Superior temporal gyrus (tissue), 1 donor: ENCODE data around the gene SMARCC1.
"Not testable (repeated sequence)": the region's sequence is repeated elsewhere in the genome, so short reads cannot be mapped to it uniquely, and the experiment has no call there.

Experiments
- DNase-seq: peaks from one replicate; pipeline ENCODE4 v3.0.0-alpha.2; 2016; ENCODE audit errors: extremely low spot score

The SMARCC1 gene

DNA sequence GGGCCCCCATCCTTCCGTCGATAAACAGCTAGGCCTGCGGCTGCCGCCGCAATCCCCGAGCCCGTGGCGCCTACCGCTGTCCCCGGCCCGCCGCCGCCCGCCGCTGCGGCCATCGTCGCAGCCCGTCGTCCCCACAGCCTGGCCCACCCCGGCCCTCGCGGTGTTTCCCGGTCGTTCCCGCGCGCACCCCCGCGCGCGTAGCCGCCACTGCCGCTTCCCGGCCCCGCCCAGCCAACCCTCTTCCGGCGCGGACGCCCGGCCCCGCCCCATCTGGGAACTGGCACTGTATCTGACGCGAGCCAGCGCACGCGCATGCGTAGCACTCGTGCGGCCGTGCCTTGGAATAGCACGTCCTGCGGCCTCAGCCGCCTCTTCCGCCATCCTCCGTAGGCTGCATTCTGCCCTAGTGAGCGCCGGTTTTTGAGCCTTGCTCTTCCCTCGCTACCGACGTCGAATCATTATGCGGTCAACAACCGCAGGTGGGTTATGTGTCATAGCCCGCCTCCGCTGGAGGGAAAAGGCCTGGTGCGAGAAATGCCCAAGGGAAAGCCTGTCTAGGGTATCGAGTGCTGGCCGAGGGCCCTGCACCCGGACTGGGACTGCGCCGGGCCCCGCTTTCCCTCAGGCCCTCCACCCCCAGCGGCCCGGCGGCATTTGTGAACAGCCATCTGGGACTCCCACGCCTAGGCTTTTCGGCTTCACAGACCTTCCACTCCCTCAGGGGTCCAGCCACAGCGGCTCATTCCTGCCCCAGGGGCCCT is at the start of gene SMARCC1:
Gene SMARCC1 (minus strand): TSS at position 209 of the 761 bp plus-strand sequence. CDS start 96 bp downstream, at position 113.
- peak; percentile 97 for DNase-seq

DNA sequence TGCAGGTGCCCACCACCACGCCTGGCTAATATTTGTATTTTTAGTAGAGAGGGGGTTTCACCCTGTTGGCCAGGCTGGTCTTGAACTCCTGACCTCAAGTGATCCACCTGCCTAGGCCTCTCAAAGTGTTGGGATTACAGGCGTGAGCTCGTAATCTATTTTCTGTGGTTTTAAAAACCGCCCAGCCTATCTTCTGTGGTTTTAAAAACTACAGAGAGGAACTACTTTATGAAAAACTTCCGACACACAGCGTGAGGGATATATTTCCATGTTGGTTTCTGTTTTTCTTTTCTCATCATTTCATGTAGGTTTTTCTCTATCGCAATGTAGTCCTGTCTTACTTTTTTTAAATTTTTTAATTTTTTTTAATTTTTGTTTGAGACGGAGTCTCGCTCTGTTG is 47.8 kb upstream of the SMARCC1 start:
- not testable (repeated sequence) for DNase-seq

DNA sequence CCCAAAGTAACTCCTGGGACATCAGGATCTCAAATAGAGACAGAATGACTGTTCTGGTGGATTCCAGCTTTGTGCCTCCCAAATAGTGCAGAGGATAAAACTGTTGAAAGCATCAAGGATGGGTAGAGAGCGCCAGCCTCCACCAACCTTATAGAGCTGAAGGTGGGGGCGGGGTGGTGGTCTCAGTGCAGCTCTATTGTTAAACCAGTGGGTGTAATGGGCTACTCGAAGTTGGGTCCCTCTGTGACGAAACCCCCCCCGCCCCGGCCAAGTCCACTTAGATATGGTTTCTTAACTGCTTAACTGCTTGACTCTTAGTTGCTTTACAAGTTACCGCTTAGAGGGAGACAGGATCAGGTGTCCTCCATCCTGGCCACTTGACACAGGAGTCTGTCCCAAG is 43.9 kb upstream of the SMARCC1 start:
- DNase-seq: no peak

DNA sequence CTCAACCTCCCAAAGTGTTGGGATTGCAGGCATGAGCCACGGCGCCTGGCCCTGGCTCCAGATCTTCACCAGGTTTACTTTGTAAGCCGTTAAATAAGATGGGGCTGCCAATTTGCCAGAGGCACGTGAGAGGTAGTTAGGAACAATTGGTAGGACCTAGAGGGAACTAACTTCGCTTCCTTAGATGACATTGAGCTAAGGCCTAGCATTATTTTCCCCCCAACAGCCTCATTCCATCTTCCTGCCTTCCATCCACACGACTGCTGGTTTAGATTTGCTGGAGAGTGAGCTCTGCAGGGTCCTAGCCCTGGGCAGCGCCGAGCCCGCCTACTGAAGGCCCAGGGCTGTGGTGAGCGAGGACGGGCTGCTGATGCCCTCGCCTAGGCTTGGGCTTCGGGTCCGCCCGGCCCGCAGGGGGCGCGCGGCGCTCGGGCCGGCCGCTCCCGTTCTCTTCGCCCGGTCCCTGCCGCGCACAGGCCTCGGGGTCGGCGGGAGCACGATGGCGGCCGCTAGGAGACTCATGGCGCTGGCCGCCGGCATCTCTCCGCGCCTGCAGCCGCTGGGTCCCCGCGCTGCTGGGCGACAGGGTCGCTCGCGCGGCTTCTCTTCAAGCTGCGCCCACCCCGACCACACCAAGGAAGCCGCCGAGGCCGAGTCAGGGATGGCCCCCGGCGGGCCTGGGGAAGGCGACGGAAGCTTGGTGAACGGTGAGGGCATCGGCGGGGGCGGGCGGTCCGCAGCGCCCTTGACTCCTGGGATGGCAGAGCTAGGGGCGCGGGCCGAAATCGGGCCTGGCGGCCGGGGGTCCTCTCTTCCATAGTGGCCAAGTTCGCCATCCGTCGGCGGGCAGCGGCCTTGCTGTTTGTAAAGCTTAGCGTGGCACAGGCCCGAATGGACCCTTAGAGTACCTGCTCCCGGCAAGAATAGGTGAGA is 43.1 kb upstream of the SMARCC1 start:
- DNase-seq: peak; percentile 82

DNA sequence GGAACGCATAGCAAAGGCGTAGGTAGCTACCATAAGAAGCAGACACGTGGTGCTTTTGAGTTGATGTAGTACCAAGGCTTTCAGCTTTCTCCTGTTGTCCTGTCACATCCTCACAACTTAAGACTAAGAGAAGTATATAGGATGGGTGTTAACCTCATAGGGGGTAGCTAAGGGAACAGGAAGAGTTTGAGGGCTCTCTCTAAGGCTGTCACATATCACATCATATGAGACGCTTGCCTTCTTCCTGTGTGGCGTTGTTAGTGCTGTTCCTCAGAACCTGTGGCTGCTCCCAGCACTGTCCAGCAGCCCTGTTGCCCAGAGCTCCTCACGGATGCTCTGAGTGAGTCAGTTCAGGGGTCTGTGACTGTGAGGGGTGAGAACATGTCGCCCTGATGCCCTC is 35.9 kb upstream of the SMARCC1 start:
- no peak for DNase-seq

DNA sequence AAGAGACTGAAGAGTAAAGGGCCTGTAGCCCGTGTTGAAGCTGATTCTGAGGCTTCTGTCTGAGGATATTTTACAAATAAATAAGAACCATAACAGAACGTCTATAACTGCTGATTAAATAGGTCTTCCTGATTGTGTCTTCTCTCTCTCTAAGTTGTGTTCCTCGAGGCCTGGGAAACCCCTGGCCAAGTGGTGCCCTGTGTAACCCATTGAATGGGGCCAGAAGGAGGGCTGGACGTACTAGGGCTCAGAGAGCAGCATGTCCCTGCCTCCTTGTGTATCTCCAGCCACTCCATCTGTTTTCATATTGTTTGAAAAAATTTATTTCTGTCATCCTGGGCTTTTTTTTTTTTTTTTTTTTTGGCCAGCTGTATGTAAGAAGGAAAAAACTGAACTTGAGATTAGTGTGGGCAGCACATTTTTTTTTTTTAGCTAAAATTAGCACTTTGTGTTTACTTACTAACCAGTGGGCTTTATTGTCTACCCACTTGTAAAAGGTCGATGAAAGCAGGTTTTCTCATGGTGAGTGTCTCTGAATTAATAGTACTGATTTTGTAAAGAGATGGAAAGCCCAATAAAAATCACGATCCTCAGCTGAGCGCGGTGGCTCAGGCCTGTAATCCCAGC is 32.0 kb upstream of the SMARCC1 start:
- DNase-seq: no peak

DNA sequence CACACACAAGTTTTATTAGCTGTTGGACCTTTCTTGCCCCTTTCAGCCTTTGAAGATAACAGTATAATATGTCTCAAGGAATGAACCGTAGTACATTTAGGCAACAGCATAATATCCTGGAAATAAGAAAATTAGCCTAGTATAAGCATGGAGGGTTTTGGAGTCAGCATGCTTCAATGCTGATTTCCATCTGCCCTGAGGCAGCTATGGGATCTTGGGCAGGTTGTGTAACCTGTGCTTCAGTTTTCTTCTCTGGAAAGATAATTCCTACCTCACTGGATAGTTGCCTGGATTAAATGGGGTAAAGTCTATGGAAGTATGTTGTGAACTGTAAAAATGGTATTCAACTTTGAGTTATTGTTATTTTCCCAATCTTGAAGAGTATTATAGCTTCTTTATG is 22.9 kb upstream of the SMARCC1 start:
- no peak for DNase-seq

DNA sequence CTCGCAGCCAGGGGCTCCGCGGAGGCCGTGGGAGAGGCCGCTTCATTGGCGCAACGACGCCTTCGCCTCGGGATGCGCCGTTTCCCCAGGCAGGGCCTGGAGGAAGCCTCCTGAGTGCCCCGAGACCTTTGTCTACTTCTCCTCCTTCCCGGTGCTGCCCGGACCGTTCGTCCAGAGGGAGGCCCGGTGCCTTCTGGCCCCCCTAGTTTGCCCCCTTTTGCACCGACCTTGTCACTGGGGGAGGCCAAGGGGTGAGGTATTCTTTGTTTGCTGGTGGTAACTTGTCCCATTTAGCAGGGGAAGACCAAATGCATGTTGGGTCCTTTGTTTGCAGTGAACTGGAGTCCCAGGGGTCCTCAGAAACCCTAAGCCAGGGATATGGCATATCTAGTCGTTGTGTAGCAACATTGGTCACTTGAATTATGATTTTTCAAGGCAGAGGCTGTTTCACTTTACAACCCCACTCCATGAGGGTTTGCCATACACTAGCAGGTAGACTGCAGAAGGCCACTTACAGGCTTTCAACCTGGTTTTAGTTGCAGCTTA is 21.9 kb upstream of the SMARCC1 start:
- no peak for DNase-seq

DNA sequence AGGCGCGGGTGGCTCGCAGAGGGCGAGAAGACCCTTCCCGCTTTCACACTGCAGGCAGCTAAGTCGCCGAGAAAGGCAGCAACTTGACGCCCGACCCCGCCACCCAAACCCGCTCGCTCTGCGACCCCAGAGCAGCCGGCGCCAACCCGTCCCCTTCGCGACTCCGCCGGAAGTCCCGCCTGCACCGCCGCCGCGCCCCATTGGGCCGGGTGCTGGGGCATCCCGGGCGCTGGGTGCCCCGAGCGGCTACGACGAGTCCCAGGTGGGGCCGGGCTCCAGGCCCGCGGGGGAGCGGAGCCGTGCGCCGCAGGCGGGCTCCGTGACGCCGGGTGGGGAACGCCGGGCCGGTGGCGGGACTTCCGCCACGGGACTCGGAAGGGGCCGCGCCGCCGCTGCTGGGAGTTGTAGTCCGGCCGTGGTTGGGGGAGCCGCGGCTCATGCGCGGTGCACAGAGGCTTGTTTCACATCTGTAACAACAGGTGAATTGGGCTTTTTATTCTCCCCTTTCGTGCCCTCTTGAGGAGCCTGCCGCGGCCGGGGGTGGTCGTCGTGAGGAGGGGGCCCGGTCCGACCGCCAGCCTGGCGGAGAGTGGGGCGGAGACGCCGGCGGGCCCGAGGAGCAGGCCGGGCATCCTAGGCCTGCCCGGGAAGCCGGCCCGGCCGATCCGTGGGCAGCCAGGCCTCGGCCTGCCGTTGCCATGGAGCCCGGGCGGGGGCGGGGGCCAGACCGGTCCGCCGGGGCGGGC is 21.2 kb upstream of the SMARCC1 start, which contains the start of gene DHX30:
Gene DHX30 (plus strand): TSS at position 405 of the 746 bp plus-strand sequence. CDS start 7,546 bp downstream, outside the sequence.
- DNase-seq: peak; percentile 91

DNA sequence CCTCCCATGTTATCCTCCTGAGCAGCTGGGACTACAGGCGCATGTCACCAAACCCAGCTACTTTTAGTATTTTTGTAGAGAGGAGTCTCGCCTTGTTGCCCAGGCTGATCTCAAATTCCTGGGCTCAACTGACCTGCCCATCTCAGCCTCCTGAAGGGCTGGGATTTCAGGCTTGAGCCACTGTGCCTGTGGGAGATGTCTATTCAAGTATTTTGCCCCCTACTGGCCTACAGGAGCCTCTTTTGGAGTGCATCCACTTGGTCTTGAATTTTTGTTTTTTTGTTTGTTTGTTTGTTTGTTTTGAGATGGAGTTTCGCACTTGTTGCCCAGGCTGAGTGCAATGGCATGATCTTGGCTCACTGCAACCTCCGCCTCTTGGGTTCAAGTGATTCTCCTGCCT is 18.0 kb upstream of the SMARCC1 start:
- DNase-seq: no peak

DNA sequence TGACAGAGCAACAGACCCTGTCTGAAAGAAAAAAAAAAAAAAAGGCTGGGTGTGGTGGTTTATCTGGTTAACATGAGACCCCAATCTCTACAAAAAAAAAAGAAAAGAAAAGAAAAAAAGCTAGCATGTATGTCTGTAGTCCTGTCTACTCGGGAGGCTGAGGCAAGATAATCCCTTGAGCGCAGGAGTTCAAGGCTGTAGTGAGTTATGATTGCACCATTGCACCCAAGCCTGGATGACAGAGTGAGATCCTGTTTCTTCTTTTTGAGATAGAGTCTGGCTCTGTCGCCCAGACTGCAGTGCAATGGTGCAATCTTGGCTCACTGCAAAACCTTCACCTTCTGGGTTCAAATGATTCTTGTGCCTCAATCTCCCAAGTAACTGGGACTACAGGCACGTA is 12.9 kb upstream of the SMARCC1 start:
- no peak for DNase-seq

DNA sequence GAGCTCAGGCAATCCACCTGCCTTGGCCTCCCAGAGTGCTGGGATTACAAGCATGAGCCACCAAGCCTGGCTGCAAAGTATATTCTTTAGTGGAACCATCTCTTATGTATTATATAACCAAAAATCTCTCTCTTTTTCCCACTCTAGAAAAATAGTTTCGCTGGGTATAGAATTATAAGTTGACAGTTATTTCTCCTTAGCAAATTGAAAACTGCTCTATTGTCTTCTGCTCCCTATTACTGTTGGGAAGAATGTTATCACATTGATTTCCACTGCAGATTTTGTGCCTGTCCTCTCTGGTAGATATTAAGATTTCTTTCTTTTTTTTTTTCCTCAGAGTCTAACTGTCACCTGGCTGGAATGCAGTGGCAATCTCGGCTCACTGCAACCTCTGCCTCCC is 11.0 kb upstream of the SMARCC1 start:
- DNase-seq: no peak

DNA sequence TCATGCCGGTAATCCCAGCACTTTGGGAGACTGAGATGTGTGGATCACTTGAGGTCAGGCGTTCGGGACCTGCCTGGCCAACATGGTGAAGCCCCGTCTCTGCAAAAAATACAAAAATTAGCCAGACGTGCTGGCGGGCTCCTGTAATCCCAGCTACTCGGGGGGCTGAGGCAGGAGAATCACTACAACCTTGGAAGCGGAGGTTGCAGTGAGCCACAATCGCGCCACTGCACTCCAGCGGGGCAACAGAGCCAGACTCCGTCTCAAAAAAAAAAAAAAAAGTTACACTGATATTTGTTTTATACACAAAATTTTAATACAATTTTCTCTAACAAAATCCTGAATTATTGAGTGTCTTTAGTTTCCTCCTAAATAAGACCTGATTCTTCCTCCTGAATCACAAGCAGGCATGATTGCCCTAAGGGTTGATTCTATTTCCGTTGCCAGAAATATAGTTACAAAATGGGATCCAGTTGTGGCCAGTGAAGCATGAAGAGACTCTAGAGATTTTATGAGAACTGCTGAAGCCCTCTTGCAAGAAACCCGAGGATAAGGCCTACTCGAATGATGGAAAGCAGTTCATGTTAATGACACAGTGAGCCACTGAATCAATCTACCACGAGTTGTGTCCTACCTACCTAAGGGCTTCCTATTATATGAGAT is 9.6 kb upstream of the SMARCC1 start:
- DNase-seq: no peak

DNA sequence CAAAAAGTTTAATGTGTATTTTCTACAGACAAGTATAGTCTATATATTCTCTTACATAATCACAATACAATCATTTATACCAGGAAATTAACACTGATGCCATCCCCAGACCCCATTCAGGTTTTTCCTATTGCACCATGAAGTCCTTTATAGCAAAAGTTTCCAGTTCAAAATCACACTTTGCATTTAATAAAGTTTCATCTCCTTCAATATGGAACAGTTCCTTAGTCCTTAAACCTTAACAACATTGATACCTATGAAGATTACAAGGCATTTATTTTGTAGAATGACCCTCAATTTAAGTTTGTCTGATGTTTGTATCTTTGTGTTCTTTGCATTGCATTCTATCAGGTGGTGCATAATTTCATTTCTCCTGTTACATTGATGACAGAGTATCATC is 2.0 kb upstream of the SMARCC1 start:
- DNase-seq: no peak

DNA sequence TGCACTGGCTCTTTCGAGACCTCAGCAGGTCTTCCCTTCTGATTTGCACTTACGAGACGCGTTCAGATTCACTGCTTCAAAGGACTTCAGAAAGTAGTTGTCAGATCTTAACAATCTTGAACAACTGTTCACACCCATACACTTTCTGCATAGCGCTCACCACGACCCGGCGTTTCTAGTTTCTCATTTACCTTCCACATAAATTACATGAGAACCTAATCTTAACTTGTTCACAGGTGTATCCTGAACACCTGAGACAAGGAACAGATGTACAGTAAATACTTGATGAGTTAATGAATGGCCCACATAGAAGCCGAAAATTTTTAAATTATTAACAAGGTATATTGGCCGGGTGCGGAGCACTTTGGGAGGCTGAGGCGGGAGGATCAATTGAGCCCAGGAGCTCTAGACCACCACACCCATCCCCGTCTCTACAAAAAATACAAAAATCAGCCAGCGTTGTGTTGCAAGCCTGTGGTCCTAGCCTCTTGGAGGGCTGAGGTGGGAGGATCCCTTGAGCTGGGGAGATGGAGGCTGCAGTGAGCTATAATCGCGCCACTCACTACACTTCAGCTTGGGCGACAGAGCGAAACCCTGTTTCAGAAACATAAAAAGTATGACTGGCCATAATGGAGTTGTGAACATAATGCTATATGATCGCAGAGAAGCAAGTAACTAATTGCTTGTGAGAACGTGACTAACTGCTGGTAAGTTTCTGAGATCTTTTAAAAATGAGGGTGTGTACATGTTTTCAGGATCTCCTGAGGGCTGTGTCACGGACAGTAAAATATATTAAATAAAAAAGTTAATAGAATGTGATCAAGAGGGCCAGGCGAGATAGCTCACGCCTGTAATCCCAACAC is 984 bp upstream of the SMARCC1 start:
- no peak for DNase-seq

DNA sequence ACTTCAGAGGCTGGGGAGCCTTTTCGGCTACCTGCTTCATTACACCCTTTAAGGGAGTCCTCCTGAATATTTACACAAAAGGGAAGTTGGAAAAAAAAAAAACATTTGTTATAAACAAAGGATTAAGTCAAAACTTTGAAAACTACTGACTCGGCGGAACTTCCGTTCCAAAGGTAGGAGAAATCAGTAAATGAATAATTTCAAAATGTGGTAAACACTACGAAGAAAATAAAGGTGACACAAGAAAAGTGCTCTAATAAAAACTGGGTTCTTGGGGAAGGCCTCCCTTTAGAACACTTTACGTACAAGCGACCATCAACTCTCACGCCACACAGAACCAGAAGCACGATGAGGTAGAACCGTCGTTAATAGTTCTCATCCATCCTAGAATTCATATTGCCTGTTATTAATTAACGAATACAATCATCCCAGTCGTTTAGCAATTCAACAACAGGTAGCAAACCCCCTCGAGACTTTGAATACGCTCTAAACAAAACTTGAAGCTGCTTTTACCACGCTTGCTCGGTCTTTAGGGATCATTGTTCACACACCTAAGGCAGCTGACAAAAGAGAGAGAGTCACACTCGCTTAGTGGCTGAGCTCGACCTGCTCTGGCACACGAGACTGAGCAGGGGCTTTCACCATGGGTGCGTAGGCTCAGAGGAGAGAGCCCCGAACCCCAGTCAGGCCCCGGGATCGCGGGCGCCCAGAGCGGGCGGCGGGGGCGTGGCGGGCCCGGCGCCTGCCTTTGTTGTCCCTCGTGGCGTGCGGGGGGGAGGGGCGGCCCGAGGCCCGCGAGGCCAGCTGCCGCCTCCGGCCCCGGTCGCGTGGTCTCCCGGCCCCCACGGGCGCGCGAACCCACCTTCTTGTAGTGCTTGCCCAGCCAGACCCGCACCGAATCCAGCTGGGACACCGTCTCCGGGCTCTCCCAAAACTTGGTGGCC is 680 bp downstream of the SMARCC1 start:
- DNase-seq: peak; percentile 57

DNA sequence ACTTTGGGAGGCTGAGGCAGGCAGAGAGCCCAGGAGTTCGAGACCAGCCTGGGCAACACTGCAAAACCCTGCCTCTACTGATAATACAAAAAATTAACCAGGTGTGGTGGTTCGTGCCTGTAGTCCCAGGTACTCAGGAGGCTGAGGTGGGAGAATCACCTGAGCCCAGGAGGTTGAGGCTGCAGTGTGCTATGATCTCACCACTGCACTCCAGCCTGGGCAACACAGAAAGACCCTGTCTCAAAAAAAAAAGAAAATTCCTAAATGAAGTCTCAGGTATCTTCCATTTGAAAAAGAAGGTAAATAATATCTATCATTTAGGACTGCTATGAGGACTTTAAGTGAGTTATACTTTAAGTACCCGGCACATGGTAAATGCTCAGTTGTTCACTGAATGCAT is 2.9 kb downstream of the SMARCC1 start:
- DNase-seq: no peak

DNA sequence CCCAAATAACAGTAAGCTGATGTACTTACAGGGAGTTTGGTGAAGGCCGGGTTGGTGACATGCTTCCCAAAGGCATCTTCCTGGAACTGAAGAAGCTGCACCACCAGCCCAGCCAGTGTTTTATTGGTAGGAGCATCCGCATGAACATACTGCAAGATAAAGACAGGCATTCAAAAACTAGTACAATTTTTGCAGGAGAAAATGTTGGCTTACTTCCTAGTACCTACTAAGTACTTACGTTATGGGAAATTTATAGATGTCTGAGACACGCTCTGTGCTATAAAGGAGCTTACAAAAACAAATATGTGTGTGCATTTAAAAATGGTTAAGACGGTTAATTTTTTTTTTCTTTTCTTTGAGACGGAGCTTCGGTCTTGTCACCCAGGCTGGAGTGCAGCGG is 8.9 kb downstream of the SMARCC1 start:
- DNase-seq: peak; percentile 38

DNA sequence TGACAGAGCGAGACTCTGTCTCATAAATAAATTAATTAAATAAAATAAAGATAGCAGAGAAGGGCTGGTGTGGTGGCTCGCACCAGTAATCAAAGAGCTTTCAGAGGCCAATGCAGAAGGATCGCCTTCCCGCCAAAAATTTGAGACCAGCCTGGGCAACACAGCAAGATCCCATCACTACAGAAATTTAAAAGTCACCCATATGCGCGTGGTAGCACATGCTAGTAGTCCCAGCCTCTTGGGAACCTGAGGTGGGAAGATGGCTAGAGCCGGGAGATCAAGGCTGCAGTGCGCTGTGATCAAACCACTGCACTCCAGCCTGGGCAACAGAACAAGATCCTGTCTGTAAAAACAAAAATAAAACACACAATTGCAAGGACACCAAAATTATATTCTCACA is 9.6 kb downstream of the SMARCC1 start:
- no peak for DNase-seq
